HCEC 1CT (cell line): ENCODE results near the gene FAM53A.
"Not testable (repeated sequence)": the region's sequence is repeated elsewhere in the genome, so short reads cannot be mapped to it uniquely, and the experiment has no call there.

Source experiments
- DNase-seq: peaks from one replicate; pipeline ENCODE4 v3.0.0-alpha.2; 2017

FAM53A gene

DNA sequence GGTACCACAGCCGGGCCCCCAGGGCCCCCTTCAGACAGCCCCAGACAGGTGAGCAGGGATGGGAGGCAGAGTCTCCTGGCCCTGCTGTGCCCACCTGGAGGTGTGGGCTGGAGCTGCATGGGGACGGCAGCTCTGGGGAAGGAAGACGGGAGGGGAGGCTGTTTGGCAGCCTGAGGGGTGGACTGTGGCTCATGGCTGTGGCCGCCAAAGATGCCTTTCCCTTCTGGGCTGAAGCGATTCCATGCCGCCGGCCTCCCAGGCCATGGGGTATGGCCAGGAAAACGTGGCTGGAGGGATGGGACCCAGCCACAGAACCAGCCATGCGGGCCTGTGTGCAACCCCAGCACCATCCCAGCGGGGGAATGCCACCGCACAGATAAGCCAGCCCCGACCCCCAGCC is 65.7 kb downstream of the FAM53A start:
- DNase-seq = no peak

DNA sequence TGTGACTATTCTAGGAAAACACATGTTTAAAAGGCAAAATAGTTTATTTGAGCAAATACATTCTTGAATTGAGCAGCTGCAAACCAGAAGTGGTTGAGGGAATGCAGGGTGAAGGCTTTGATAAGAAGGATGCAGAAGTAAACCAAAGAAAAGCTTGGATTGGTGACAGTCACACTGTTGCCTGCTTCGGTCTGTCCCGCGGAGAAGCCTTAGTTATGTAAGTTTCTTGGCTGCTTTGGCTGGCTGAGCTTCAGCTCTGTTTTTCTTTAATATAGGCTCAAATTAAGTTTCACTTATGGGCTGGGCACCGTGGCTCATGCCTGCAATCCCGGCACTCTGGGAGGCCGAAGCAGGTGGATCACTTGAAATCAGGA is 67.6 kb downstream of the FAM53A start:
- DNase-seq = no peak

DNA sequence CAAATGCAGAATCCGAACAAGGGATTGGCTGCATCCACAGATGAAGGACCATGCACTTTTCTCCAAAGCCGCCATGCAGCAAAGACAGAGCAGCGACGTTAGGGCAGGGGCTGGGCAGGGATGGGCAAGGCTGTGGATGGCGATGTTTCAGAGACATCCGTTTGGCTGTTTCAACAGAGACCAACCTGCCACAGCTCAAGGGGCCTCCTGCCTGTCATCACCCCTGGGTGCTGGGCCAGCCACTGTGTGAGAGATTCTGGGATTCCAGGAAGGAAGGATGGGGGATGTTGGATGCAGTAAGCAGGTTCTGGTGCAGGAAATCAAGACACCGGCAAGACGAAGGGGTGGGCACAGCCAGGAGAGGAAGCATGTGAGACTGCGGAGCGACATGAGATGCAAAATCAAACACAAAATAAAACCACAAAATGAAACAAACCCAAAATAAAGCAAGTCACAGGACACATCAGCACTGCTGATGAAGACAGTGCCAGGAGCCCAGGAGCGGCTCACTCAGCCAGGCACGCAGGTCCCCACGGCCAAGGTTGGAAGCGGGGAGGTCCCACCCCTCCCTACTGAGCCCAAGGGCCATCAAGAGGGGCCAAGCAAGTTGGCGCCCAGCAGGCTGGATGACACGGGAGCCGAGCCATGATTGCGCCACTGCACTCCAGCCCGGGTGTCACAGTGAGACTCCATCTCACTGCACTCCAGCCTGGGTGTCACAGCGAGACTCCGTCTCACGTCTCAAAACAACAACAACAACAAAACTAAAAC is 68.1 kb downstream of the FAM53A start:
- DNase-seq = no peak

DNA sequence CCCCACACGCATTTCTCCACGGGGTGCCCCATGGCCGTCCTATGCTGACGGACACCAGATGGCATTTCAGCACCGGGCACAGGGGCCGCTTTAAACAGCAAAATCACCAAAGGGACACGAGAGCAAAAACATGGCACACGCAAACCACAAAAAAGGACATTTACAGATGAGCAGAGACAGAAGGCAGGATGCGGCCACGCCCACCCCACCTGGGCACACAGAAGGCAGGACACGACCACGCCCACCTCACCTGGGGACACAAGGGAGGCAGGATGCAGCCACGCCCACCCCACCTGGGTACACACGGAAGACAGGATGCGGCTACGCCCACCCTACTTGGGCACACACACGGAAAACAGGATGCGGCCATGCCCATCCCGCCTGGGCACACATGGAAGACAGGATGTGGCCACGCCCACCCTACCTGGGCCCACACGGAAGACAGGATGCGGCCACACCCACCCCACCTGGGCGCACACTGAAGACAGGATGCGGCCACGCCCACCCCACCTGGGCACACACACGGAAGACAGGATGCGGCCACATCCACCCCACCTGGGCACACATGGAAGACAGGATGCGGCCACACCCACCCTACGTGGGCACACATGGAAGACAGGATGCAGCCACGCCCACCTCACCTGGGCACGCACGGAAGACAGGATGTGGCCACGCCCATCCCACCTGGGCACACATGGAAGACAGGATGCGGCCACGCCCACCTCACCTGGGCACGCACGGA is 69.1 kb downstream of the FAM53A start:
- no peak for DNase-seq

DNA sequence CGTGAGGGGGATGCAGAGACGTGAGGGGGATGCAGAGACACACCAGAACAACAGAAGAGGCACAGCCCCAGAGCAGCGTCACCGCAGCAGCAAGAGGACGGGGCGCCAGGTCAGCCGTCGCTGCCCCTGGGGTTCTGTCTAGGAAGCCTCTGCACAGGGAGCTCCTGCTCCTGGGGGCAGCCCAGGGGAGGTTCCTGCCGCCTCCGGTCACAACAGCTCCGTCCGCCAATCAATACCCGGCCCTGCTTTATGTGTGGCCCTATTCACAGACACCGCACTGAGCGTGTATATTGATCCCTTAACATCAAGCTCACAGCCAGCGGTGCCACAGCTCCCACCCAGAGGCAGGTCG is 69.6 kb downstream of the FAM53A start:
- no peak for DNase-seq

DNA sequence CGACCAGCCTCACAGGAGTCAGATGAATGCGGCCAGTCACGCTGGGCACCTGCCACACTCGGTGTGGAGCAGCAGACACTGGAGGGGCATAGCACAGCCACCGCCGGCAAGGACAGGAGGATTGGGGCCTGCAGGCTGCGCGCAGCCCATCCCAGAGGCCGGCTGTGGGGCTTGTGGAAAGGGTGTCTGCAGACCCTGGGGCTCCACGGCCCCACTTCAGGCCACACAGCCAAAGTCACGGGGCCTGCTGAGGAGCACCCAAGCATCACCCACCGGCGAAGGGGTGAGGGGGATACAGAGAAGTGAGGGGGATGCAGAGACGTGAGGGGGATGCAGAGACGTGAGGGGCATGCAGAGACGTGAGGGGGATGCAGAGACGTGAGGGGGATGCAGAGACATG is 70.1 kb downstream of the FAM53A start:
- DNase-seq = no peak

DNA sequence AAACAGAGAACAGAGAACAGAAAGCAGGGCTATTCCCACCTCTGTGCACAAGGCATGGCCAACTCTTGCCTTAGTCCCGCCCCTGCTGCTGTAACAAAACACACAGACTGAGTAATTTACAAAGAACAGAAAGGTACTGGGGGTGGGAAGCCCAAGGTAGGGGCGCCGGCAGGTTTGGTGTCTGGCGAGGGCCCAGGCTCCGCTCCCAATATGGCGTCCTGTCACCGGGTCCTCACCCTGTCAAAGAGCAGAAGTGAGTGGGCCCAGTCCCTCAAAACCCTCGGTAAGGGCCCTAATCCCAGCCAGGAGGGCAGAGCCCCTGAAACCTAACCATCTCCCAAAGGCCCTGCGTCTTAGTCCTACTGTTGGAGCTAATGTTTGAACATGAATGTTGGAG is 71.0 kb downstream of the FAM53A start:
- no peak for DNase-seq

DNA sequence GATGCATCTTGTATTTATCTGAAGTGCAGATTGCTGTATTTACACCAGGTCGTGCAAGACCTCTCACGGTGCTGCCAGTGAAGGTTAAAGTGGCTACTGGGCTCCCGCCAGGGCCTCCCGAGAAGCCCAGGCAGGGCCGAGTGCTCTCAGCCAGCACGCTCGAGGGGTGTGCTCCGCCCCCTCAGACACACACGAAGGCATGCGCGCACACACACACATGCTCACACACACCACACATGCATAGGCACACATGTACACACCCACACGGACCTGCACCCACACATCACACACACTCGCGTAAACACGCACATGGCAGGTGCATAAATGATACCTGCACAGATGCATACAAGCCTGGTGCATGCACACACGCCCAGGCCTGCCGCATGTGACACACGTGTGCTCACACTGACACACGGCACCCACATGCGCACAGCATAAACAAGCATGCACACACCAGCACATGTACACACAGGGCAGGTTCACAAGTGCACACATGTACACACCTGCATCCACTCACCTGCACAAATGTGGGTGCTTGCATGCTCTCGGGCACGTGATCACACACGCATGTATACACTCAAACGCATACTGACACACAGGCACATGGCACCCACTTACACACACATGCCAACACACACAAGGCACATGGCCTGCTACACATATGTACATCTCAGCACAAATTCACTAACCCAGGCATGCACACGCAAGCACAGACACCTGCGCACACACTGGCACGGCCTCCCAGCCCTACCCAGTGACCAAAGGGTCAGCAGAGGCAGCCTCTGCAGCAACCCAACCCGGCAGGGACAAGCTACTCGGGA is 71.6 kb downstream of the FAM53A start:
- DNase-seq = no peak

DNA sequence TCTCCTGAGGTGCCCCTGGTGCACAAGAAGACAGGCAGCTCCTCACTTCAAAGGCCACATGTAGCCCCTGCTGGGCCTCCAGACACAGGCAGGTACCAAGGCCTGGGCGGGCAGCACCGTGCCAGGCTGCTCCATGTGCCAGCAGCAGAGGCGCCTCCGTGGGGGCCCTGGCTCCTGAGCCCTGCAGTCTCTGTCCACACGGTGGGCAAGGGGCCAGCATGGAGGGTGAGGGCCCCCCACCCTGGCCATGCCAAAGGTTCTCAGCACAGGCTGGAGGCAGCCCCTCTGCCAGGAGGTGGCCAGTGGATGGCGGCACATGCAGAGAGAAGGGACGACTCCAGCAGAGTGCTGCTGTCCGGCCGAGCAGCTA is 72.6 kb downstream of the FAM53A start:
- no peak for DNase-seq

DNA sequence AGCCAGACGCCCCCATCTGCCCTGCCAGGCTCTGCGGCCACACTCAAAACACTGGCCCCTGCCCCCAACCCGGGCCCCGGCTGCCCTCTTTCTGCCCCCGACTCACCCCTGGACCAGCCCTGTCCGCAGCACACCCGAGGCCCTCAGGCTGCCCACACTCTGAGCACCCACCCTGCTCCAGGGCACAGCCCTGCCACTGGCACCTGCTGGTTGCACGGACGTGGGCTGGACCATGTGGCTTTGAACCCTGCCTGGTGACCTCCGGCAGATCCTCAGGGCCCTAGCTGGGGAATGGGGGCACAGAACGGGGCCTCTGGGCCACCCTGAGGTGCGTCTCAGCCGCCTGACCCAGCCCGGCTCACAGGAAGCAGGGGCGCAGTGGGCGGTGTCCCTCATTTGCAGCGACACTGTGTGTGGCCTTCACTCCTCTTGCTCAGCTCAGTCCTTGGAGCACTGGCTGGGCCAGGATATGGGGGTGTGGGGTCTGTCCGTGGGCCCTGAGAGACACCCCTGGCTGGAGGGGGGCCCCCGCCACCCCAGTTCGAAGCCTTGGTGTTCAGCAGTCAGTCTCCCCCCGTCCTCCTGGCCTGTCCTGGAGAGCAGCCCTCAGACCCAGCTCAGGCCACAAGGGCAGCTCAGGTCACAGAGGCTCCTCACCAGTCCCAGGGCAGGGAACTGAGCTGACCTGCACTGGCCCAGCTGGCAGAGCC is 73.2 kb downstream of the FAM53A start:
- DNase-seq = no peak

DNA sequence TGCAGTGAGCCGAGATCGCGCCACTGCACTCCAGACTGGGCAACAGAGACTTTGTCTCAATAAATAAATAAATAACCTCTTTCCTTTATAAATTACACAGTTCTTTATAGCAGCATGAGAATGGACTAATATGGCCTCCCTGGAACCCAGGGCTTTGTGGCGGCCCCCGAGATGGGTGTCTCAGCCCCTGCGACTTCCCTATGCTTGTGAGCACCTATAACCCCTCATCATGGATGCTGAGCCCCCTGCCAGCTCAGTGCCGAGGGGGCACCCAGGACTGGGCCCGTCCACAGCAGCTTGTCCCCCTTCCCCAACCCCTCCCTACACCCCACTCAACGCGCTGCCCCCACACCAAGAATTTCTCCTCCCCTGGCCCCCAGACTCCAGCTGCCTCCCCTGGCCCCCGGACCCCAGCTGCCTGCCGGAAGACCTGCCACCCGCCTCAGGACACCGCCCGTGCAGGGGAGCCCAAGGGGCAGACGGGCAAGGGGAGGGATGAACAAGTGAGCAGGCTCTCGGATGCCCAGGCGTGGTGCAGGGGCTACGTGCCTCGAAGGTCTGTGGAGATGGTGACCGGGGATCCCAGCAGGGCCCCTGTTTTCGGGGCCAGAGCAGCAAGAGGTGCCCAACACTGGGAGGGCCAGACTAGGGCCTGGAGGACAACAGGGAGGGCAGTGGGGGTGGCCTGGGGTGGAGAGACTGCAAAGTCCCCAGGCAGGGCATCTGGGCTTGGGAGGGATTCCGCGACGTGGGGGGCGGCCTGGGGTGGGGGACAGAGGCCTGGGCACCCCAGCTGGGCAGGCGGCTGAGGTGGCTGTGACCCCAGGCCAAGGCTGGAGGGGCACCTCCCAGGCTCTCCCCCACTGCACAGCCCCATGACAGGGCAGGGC is 74.0 kb downstream of the FAM53A start:
- DNase-seq = no peak

DNA sequence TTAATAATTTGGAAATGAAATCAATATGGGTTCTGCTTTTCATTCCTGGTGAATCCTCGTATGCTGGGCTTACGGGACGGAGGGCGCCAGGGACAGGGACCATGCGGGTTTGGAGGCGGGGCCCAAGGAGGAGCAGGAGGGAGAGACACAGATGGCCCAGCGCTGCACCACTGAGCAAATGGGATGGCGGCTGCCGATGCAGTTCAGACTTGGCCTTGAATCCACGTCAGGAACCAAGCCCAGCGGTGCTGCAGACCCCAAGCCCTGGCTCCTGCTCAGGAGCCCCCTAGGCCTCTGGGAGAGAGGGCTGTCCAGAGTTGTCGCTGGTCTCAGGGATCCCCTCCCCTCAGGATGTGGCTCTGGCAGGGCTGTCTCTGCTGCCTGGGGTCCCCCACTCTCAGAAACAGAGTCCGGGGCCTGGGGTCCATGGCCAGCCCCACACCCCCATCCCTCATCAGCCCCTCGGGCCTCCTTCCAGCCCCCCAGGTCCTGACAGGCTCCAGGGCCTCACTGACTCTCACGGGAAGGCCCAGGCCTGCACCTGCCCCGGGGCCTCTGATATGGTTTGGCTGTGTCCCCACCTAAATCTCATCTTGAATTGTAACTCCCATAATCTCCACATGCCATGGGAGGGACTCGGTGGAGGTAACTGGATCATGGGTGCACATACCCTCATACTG is 75.2 kb downstream of the FAM53A start:
- DNase-seq = no peak

DNA sequence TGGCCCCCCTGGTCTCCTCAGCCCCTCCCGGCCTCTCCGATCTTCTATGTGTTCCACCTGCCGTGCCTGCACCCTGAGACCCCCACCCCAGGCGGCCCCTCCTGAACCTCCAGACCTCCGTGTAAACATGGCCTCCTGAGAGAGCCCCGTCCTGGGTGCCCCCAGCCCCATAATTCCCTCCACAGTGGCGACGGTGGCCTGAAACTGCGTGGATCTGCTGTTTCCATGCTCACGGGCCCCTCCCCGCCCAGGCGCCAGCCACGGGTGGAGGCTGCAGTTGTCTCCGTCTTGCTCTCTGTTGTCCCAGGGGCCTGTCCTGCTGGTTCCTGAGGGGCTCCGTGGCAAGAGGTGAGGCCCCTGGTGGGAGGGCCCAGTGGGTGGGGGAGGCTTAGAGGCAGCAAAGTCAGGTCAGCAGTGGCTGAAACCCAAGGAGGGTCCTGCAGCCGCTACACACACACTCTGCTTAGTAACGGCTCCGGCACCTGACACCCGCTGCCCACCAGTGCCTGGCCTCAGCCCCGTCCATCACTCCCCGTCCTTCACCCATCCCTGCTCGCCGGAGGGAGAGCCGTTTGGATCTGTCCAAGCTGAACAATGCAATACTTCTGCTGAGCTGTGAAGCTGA is 75.8 kb downstream of the FAM53A start:
- DNase-seq = no peak

DNA sequence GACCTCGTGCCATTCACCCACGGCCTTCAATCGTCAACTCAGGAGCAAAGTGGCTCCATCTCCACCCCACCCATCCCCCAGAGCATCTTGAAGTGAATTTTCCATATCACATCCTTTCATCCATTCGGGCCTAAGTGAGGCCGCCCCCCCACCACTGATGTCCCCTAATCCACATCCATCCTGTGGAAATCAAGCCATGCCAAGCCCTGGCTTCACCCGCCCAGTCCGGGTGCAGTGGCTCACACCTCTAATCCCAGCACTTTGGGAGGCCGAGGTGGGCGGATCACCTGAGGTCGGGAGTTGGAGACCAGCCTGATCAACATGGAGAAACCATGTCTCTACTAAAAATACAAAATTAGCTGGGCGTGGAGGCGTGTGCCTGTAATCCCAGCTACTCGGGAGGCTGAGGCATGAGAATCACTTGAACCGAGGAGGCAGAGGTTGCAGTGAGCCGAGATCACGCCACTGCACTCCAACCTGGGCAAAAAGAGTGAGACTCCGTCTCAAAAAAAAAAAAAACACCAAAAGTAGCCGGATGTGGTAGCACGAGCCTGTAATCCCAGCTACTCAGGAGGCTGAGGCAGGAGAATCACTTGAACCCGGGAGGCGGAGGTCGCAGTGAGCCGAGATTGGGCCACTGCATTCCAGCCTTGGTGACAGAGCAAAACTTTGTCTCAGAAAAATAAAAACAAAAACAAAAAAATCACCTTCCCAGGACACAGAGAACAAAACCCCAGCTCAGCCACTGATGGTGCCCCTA is 76.5 kb downstream of the FAM53A start:
- not testable (repeated sequence) for DNase-seq

DNA sequence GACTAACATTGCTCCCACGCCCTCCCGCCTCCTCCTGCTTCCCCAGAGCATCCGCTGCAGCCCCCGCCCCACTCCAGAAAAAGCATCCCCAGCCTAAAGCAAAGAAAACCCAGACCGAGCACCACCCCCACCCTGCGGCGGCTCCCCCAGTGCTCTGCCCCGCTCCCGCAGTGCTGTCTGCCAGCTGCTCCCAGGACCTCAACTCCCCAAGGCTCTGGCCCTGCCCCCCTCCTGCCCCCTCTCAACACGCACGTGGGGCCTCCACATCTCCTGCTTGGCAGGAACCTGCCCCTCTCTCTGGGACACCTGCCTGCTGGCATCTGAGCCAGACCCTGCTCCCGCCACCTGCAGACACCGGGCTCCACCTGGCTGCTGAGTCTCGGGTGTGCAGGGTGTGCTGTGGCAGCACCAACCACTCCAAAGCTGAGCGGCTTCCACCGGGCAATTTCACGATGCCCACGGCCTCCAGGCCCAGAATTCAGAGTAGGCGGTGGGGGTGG is 79.4 kb downstream of the FAM53A start:
- DNase-seq = no peak

DNA sequence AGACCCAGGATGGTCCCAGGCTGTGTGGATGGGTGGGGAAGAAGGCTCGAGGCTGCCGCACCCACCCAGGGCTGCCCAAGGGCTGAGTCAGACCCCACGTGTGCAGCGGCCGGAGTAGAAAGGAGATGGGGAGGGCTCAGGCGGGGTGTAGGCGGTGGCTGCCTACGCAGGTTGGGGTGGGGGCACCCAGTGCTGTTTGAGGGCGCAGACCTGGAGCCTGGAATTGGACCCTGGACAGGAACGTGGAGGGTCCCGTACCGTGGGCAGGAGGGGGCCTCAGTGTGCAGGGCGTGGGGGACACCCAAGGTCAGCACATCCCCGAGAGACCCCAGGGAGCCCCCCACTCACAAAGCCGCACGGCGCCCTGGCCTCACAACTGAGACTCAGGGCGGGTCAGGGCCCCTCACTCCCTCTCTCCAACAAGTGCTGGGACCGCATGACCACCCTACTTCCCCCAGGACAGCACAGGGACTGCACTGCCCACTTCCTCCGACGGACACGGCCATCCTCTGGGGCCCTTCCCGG is 79.9 kb downstream of the FAM53A start:
- no peak for DNase-seq

DNA sequence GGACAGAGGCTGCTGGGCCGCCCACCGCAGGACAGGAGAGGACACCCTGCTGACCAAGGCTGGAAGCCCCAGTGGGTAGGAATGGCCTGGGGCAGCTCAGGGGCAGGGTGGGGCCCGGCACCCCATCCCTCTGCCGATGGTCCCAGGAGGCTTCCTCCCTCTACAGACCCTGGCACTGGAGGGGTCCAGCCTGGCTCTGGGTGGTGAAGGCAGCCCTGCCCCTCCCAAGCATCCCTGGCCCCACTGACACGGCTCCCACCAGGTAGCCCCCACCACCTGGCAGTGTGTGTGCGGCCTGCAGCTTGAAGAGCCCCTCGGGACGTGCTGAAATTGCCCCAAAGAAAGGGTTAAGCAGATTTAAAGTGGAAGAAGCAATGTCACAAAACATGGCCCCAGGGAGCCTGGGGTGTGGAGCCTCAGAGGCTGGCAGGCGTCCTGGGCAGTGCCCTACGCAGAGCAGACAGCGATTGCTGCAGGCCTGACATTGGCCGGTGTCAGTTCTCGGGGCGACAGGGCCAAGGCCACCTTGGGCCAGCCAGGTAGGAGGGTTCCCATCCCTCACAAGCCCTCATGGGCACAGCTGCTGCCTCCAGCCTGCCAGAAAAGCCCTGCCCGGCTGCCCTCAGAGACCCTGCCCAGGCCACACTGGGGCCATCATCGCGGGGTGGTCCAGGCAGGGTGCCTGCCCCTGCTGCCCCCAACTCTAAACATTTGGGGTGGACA is 80.5 kb downstream of the FAM53A start:
- DNase-seq = no peak

DNA sequence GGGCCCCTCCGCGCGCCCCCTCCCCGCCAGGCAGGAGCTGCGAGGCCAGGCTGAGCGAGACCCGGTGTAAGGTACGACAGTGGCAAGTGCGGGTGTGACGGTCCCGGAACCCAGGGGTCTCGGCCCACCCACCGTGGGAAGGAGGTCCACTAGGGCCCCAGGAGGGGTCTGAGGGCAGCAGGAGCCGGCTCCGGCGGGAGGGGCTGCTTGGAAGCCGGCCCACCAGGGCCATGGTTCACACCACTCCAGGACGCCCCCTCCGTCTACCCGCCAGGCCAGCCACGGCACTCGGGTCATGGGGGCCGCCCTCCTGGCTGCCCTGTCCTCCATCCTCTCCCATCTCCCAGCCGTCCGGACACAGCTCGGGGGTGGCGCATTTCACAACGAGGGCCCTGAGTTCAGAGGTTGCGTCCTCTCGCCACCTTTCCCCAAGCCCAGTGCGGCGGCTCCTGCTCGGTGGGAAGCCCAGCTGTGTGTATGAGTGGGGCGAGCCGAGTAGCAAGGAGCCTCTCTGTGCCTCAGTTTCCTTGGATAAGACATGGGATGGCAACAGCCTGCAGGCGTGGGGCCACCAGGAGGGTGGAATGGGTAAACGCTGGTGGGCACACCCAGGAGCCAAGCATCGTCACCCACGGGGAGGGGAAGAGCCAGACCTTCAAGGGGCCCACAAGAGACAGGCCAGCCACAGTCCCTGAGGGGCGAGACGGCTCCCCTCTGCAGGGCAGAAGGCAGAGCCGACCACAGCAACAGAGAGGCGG is 81.3 kb downstream of the FAM53A start:
- DNase-seq = no peak
